Mesothelial cell of epicardium (in vitro differentiated cells): Measurements from ENCODE around the gene CREM. TPM values are rescaled to one million over a fixed set of nuclear protein-coding genes. Genes with fewer than 3 reads are reported as not detected.

Source experiments
- DNase-seq, 2 experiments: peaks; one replicate each; pipeline ENCODE4 v3.0.0; 2021; ENCODE audit warnings: low spot score in 2 of 2; ENCODE audit not compliant: unreplicated experiment in 2 of 2
- H3K27ac Mint-ChIP-seq: 2 replicates; pipeline ENCODE4 v1.8.0; 2021; ENCODE audit warnings: mixed read lengths
- H3K27me3 Mint-ChIP-seq: 2 replicates; pipeline ENCODE4 v1.8.0; 2021; ENCODE audit warnings: low read depth, mixed read lengths
- H3K36me3 Mint-ChIP-seq: 2 replicates; pipeline ENCODE4 v1.8.0; 2021; ENCODE audit warnings: mixed read lengths
- H3K4me1 Mint-ChIP-seq: 2 replicates; pipeline ENCODE4 v1.8.0; 2021; ENCODE audit warnings: mixed read lengths
- H3K4me3 Mint-ChIP-seq: 2 replicates; pipeline ENCODE4 v1.8.0; 2021; ENCODE audit warnings: mild to moderate bottlenecking, moderate library complexity, mixed read lengths
- H3K9me3 Mint-ChIP-seq: 2 replicates; pipeline ENCODE4 v1.8.0; 2021; ENCODE audit warnings: mixed read lengths
- CTCF ChIP-seq: fragments of 200-600 bp; sonication (generic); IDR thresholded peaks from one replicate; pipeline ENCODE4 v1.5.0; 2021; ENCODE audit warnings: antibody characterized with exemption; ENCODE audit not compliant: unreplicated experiment
- total RNA-seq: library from RNA; stranded (reverse); gene quantifications from 3 replicates; pipeline ENCODE4 v1.2.1, GENCODE V29; 2021

Gene CREM
- total RNA-seq, 1 donor from 2014 or later, result 34.2 TPM

GRCh38 chr10:35219292-35219691, 92.6 kb downstream of the CREM start:
- no peak overlapping the region for H3K27ac Mint-ChIP-seq
- H3K4me1 Mint-ChIP-seq, result peaks cover 17% of the 10 kb centered on the region
- no peak for TF ChIP-seq CTCF
- H3K27me3 Mint-ChIP-seq, result no peaks in the 10 kb centered on the region
- H3K4me3 Mint-ChIP-seq, result no peak overlapping the region
- H3K9me3 Mint-ChIP-seq, result no peaks in the 10 kb centered on the region
- H3K36me3 Mint-ChIP-seq, result no peaks in the 10 kb centered on the region
- DNase-seq, result no peak

GRCh38 chr10:35219891-35220890, 93.5 kb downstream of the CREM start:
- Mint-ChIP-seq H3K4me1 (peaks cover 17% of the 10 kb centered on the region), H3K36me3 (no peaks in the 10 kb centered on the region), H3K27ac (peak overlapping the region; percentile 25), H3K9me3 (no peaks in the 10 kb centered on the region), H3K4me3 (no peak overlapping the region), H3K27me3 (no peaks in the 10 kb centered on the region)
- DNase-seq, result no peak
- no peak for TF ChIP-seq CTCF

- Mint-ChIP-seq H3K27ac (no peak overlapping the region), H3K9me3 (no peaks in the 10 kb centered on the region), H3K36me3 (no peaks in the 10 kb centered on the region), H3K27me3 (no peaks in the 10 kb centered on the region), H3K4me1 (peaks cover 17% of the 10 kb centered on the region), H3K4me3 (no peak overlapping the region)
- TF ChIP-seq CTCF, result no peak
- no peak for DNase-seq
Observed at GRCh38 chr10:35223016-35223415, 96.4 kb downstream of the CREM start.

- H3K9me3 Mint-ChIP-seq, result no peaks in the 10 kb centered on the region
- no peak for TF ChIP-seq CTCF
- peaks cover 9% of the 10 kb centered on the region for H3K4me1 Mint-ChIP-seq
- H3K36me3 Mint-ChIP-seq, result no peaks in the 10 kb centered on the region
- no peak overlapping the region for H3K4me3 Mint-ChIP-seq
- no peak for DNase-seq
- H3K27ac Mint-ChIP-seq, result no peak overlapping the region
- no peaks in the 10 kb centered on the region for H3K27me3 Mint-ChIP-seq
Observed at GRCh38 chr10:35224045-35224740, 97.5 kb downstream of the CREM start.

GRCh38 chr10:35225204-35225603, 98.6 kb downstream of the CREM start:
- TF ChIP-seq CTCF, result no peak
- no peak for DNase-seq
- Mint-ChIP-seq H3K27me3 (no peaks in the 10 kb centered on the region), H3K4me1 (peaks cover 2% of the 10 kb centered on the region), H3K4me3 (no peak overlapping the region), H3K36me3 (no peaks in the 10 kb centered on the region), H3K27ac (no peak overlapping the region), H3K9me3 (no peaks in the 10 kb centered on the region)
